SK-N-SH treated with all-trans-retinoic acid at 6 μM for 48 hours (cell line): ENCODE measurements around the gene ZFYVE28.

Experiments used
- ATAC-seq: fragments of 200-7000 bp; cut with Tn5 transposase; 3 replicates; pipeline ENCODE4 v1.9.1; 2020; ENCODE audit warnings: mild to moderate bottlenecking, moderate library complexity
- CSDC2 ChIP-seq: fragments of 250-450 bp; sonication (Bioruptor Pico); IDR thresholded peaks from 2 replicates; pipeline ENCODE4 v1.5.0; 2020; ENCODE audit warnings: mild to moderate bottlenecking, moderate library complexity
- CSRNP3 ChIP-seq: fragments of 250-450 bp; sonication (Bioruptor Pico); IDR thresholded peaks from 2 replicates; pipeline ENCODE4 v1.5.1; 2021; ENCODE audit warnings: mild to moderate bottlenecking, moderate library complexity
- ESRRG ChIP-seq: fragments of 250-450 bp; sonication (Bioruptor Pico); IDR thresholded peaks from 2 replicates; pipeline ENCODE4 v1.6.1; 2021; ENCODE audit warnings: mild to moderate bottlenecking
- ISL1 ChIP-seq: fragments of 250-450 bp; sonication (Bioruptor Pico); IDR thresholded peaks from 2 replicates; pipeline ENCODE4 v2.1.2; 2022; ENCODE audit warnings: mild to moderate bottlenecking, moderate library complexity
- OSR1 ChIP-seq: fragments of 250-450 bp; sonication (Bioruptor Pico); IDR thresholded peaks from 2 replicates; pipeline ENCODE4 v1.8.0; 2022; ENCODE audit warnings: moderate library complexity, mild to moderate bottlenecking, inconsistent platforms
- PPARA ChIP-seq: fragments of 250-450 bp; sonication (Bioruptor Pico); IDR thresholded peaks from 2 replicates; pipeline ENCODE4 v1.5.0; 2020; ENCODE audit warnings: mild to moderate bottlenecking, borderline replicate concordance
- RARB ChIP-seq: fragments of 250-450 bp; sonication (Bioruptor Pico); IDR thresholded peaks from 2 replicates; pipeline ENCODE4 v1.8.0; 2021; ENCODE audit warnings: mild to moderate bottlenecking, moderate library complexity
- SNAI2 ChIP-seq: fragments of 250-450 bp; sonication (Bioruptor Pico); IDR thresholded peaks from 2 replicates; pipeline ENCODE4 v1.5.0; 2020; ENCODE audit warnings: mild to moderate bottlenecking, moderate library complexity
- TCF4 ChIP-seq: fragments of 250-450 bp; sonication (Bioruptor Pico); IDR thresholded peaks from 2 replicates; pipeline ENCODE4 v1.8.0; 2021; ENCODE audit warnings: mild to moderate bottlenecking, moderate library complexity, borderline replicate concordance
- TSHZ2 ChIP-seq: fragments of 250-450 bp; sonication (Bioruptor Pico); IDR thresholded peaks from 2 replicates; pipeline ENCODE4 v1.5.0; 2020; ENCODE audit warnings: mild to moderate bottlenecking, moderate library complexity
- ZC3H10 ChIP-seq: fragments of 250-450 bp; sonication (Bioruptor Pico); IDR thresholded peaks from 2 replicates; pipeline ENCODE4 v1.5.1; 2021; ENCODE audit warnings: mild to moderate bottlenecking, moderate library complexity
- ZFP3 ChIP-seq: fragments of 250-450 bp; sonication (Bioruptor Pico); IDR thresholded peaks from 2 replicates; pipeline ENCODE4 v1.5.0; 2020; ENCODE audit warnings: mild to moderate bottlenecking, moderate library complexity
- ZFP30 ChIP-seq: fragments of 450-650 bp; formaldehyde crosslinking; IDR thresholded peaks from 2 replicates; pipeline ENCODE4 v1.5.0; 2022; ENCODE audit warnings: mild to moderate bottlenecking, moderate library complexity
- ZNF565 ChIP-seq: fragments of 450-650 bp; formaldehyde crosslinking; conservative IDR thresholded peaks from 2 replicates; pipeline ENCODE4 v1.5.0; 2020; ENCODE audit warnings: low read depth, mild to moderate bottlenecking, moderate library complexity
- ZNF70 ChIP-seq: fragments of 450-650 bp; formaldehyde crosslinking; IDR thresholded peaks from 2 replicates; pipeline ENCODE4 v1.5.0; 2020; ENCODE audit warnings: mild to moderate bottlenecking, moderate library complexity
- ZNF8 ChIP-seq: fragments of 450-650 bp; formaldehyde crosslinking; IDR thresholded peaks from 2 replicates; pipeline ENCODE4 v1.5.0; 2020; ENCODE audit warnings: mild to moderate bottlenecking, moderate library complexity
- TF ChIP-seq, protein P1 (sequence below): fragments of 250-450 bp; sonication (Bioruptor Pico); IDR thresholded peaks from 2 replicates; pipeline ENCODE4 v1.5.1; 2020; ENCODE audit warnings: low read depth, mild to moderate bottlenecking, moderate library complexity

The ZFYVE28 gene

DNA sequence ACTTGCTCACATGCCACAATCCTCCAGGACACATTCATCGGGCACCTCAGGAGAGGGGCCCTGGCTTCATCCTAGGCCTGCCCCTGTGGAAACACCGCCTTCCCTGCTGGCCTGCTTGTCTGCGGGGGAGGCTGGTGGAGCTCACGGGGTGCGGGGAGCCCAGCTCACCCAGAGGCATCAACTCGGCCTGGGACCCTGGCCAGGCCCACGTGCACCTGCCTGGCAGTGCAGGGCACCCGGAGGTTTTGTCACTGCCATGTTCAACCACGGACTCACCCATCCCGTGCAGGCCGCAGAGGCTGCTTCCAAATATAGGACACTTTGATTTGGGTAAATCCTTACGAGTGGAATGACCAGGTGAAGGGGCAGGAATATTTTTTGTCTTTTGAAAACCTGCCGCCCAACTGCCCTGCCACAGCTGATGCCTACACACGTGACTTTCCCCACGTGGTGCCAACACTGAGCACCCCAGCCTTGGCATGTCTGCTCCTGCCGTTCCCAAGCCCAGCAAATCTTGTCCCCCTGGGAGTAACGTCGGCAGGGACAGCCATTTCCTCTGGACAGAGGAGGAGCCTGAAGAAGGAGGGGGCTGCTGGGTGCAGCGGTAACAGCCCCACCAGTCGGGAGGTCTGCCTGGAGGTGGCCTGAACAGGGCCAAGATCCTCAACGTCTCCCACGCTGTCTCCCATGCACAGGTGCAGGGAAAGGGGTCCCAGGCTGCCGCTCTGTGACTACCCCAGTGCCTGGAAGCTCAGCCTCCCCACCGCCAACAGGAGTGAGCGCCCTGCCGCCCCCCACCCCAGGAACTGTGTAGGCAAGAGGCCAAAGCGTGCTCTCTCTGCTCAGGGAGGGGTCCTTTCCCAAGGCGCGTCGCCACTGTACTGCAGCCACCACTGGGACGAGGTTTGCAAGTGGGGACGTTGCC lies 165.0 kb downstream of the ZFYVE28 start:
- no peak for ATAC-seq

GRCh38 chr4:2252530-2253091 lies 165.8 kb downstream of the ZFYVE28 start:
- no peak for TF ChIP-seq CSDC2 (CRISPR knock-in tag)
- no peak for TF ChIP-seq TCF4 (CRISPR knock-in tag)
- no peak for TF ChIP-seq ISL1 (CRISPR knock-in tag)
- TF ChIP-seq TSHZ2 (CRISPR knock-in tag) = no peak
- TF ChIP-seq ZNF8 = no peak
- TF ChIP-seq OSR1 = no peak
- TF ChIP-seq SNAI2 (CRISPR knock-in tag) = no peak
- ATAC-seq = no peak

More for the DNA sequence above, 165.0 kb downstream of the ZFYVE28 start:
- TF ChIP-seq CSRNP3 (CRISPR knock-in tag) (no peak), ESRRG (CRISPR knock-in tag) (no peak), ZNF8 (no peak), CSDC2 (CRISPR knock-in tag) (no peak), ZFP3 (CRISPR knock-in tag) (no peak)
- TF ChIP-seq, protein P1, sequence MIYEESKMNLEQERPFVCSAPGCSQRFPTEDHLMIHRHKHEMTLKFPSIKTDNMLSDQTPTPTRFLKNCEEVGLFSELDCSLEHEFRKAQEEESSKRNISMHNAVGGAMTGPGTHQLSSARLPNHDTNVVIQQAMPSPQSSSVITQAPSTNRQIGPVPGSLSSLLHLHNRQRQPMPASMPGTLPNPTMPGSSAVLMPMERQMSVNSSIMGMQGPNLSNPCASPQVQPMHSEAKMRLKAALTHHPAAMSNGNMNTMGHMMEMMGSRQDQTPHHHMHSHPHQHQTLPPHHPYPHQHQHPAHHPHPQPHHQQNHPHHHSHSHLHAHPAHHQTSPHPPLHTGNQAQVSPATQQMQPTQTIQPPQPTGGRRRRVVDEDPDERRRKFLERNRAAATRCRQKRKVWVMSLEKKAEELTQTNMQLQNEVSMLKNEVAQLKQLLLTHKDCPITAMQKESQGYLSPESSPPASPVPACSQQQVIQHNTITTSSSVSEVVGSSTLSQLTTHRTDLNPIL (CRISPR knock-in tag) = no peak

GRCh38 chr4:2251795-2252529 lies 166.5 kb downstream of the ZFYVE28 start:
- ATAC-seq = no peak
- TF ChIP-seq RARB (CRISPR knock-in tag) (no peak), TCF4 (CRISPR knock-in tag) (no peak), ZNF565 (no peak), ZC3H10 (CRISPR knock-in tag) (no peak), ZFP3 (CRISPR knock-in tag) (no peak), CSDC2 (CRISPR knock-in tag) (no peak), PPARA (CRISPR knock-in tag) (no peak), ZFP30 (no peak)
- TF ChIP-seq, protein P1 (CRISPR knock-in tag) = no peak

DNA sequence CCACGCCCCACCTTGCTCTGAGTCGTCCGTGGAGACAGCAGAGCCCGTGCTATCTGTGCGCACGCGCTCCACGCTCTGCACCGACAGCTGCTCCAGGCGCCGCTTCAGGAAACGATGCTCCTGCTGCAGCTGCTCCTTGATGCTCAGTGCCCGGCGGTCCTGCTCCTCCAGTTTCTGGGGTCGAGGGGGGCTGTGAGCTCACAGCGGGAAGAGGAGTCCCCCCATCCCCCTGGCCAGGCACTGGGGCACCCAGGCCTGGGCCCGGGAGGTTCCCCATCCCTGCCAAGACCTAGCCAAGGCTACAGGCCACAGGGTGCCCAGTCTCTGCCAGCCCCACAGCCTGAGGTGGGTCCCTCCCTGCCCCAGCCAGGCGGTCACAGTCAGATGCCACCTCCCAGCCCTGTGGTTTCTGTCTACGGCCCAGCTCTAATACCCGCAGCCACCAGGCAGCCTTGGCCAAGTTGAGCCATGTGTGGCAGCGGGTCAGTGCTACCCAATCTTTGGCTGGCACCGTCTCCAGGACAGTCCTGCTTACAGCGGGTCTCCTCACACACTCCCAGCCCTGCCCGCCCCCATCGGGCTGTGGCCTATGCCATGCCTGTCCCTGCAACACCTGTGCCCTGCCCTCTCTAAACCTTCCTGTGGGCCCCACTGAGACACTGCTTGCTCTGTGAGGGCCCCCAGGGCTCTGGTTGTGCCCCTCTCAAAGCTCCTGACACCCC lies 167.2 kb downstream of the ZFYVE28 start:
- no peak for ATAC-seq
- TF ChIP-seq RARB (CRISPR knock-in tag) = no peak
- no peak for TF ChIP-seq ZNF70 (CRISPR knock-in tag)
